HepG2 (cell line): ENCODE results near the gene RTN1. TPM values are rescaled to one million over a fixed set of nuclear protein-coding genes. Genes with fewer than 3 reads are reported as not detected.
A peak's percentile ranks its signal among the peaks of the same experiment; 100 is the strongest.

Experiments used
- CEBPZ ChIP-seq: IDR thresholded peaks from 2 replicates; pipeline ENCODE4 v1.6.1; 2012; ENCODE audit warnings: low read length, improper control_type of control experiment
- FOXJ3 ChIP-seq: sonication (generic); formaldehyde crosslinking; IDR thresholded peaks from 2 replicates; pipeline ENCODE4 v1.4.0; 2020; ENCODE audit warnings: missing genetic modification reagents, mild to moderate bottlenecking, borderline replicate concordance
- MAZ ChIP-seq, 2 experiments: sonication (generic) in 1 of 2; formaldehyde crosslinking in 1 of 2; IDR thresholded peaks; 2 replicates each; pipeline versions ENCODE4 v1.5.0 to v1.6.1; 2012 to 2020; ENCODE audit warnings: low read depth in 2 of 2, mild to moderate bottlenecking in 2 of 2, borderline replicate concordance in 1 of 2, improper control_type of control experiment in 1 of 2, low read length in 1 of 2, missing genetic modification reagents in 1 of 2, moderate library complexity in 1 of 2
- MIXL1 ChIP-seq: IDR thresholded peaks from 2 replicates; pipeline ENCODE4 v1.6.1; 2016
- RFXAP ChIP-seq: sonication (generic); formaldehyde crosslinking; IDR thresholded peaks from 2 replicates; pipeline ENCODE4 v1.4.0; 2020; ENCODE audit warnings: missing genetic modification reagents, borderline replicate concordance
- SALL1 ChIP-seq: sonication (generic); formaldehyde crosslinking; IDR thresholded peaks from 2 replicates; pipeline ENCODE4 v1.8.0; 2022; ENCODE audit warnings: mild to moderate bottlenecking, missing genetic modification reagents
- STAG1 ChIP-seq: sonication (generic); formaldehyde crosslinking; IDR thresholded peaks from 2 replicates; pipeline ENCODE4 v1.4.0; 2020; ENCODE audit warnings: missing genetic modification reagents
- ZHX1 ChIP-seq: sonication (generic); formaldehyde crosslinking; IDR thresholded peaks from 2 replicates; pipeline ENCODE4 v1.8.1; 2022; ENCODE audit warnings: low read depth, mild to moderate bottlenecking, missing genetic modification reagents
- ZNF574 ChIP-seq: sonication (generic); formaldehyde crosslinking; IDR thresholded peaks from 2 replicates; pipeline ENCODE4 v1.4.0; 2020; ENCODE audit warnings: missing genetic modification reagents
- polyA plus RNA-seq, 8 experiments: library from polyadenylated mRNA; depleted of rRNA in 3 of 8; stranded (reverse) in 7 of 8; unstranded in 1 of 8; fragments of >200 nt; fragmentation: Illumina TruSeq in 4 of 8; extraction: Trizol in 4 of 8; gene quantifications; 2 replicates each; pipeline versions ENCODE4 v1.2.1 to v1.2.3, GENCODE V29; 2011 to 2016; ENCODE audit warnings: low read depth in 4 of 8, missing spikeins in 1 of 8, mixed read lengths in 1 of 8; ENCODE audit not compliant: insufficient read depth in 1 of 8
- total RNA-seq, 5 experiments: library from RNA; depleted of rRNA; stranded (reverse); fragments of >200 nt; fragmentation: Illumina TruSeq; extraction: Trizol; gene quantifications; 2 replicates each; pipeline ENCODE4 v1.2.3, GENCODE V29; 2016; ENCODE audit warnings: low read depth in 1 of 5
- TF ChIP-seq, protein P1 (sequence below): IDR thresholded peaks from 2 replicates; pipeline ENCODE4 v1.6.1; 2016; ENCODE audit warnings: mild to moderate bottlenecking, missing biosample characterization, missing genetic modification reagents
- TF ChIP-seq, protein P2 (sequence below): sonication (generic); formaldehyde crosslinking; IDR thresholded peaks from 2 replicates; pipeline ENCODE4 v1.5.0; 2020; ENCODE audit warnings: mild to moderate bottlenecking, missing genetic modification reagents, moderate library complexity

The RTN1 gene
- total and polyA plus RNA-seq, 2 of the 13 experiments (the other 11 are each of a cell fraction or from before 2014, with no cell fraction given) = 0.04 to 0.18 TPM

DNA sequence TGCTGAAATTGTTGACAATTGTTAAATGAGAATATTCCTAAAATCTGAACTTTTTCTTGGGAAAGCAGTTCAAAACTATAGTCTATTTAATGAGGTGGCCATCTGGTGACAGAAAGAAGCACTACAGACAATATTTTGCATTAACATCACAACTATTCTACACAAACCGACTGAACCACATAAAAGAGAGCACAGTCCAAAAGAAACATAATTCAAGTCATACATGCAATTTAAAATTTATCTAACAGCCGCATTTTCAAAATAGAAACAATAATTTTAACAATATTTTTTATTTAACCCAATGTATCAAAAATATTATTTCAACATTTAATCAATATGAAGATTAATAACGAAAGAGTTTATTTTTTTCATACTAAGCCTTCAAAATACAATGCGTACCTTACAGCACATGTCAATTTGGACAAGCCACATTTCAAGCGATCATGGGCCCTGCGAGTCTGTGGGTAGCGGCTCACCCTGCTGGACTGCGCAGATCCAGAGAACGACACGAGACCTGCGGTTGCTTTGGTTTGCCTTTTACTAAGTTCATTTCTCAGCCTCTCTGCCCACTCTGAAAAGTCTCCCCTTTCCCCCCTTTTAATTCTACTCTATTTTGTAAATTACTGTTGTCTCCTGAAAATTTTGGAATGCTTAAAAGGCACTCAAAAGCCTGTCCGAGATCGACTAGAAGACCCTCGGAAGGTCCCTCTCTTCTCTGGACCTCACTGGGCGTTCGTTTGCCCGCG lies 48.4 kb upstream of the RTN1 start (continued):
- TF ChIP-seq CEBPZ (no peak), ZNF574 (CRISPR knock-in tag) (0 out of 2 replicates have a peak, but pooled peaks have one; percentile 22), ZHX1 (CRISPR knock-in tag) (no peak), STAG1 (peak; percentile 23; the same call in 1 of the 2 replicates), MIXL1 (CRISPR knock-in tag) (0 out of 2 replicates have a peak, but pooled peaks have one; percentile 35), FOXJ3 (CRISPR knock-in tag) (0 out of 2 replicates have a peak, but pooled peaks have one; percentile 27), MAZ (IDR thresholded peaks at IDR 0.05; ENCODE audit: borderline replicate concordance, low read depth, low read length) (no peak), MAZ (CRISPR knock-in tag; IDR thresholded peaks at IDR 0.05; ENCODE audit: low read depth) (0 out of 2 replicates have a peak, but pooled peaks have one; percentile 13), SALL1 (CRISPR knock-in tag) (0 out of 2 replicates have a peak, but pooled peaks have one; percentile 23), RFXAP (CRISPR knock-in tag) (0 out of 2 replicates have a peak, but pooled peaks have one; percentile 44)
- TF ChIP-seq, protein P1, sequence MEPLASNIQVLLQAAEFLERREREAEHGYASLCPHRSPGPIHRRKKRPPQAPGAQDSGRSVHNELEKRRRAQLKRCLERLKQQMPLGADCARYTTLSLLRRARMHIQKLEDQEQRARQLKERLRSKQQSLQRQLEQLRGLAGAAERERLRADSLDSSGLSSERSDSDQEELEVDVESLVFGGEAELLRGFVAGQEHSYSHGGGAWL (CRISPR knock-in tag) = 0 out of 2 replicates have a peak, but pooled peaks have one; percentile 27
- TF ChIP-seq, protein P2, sequence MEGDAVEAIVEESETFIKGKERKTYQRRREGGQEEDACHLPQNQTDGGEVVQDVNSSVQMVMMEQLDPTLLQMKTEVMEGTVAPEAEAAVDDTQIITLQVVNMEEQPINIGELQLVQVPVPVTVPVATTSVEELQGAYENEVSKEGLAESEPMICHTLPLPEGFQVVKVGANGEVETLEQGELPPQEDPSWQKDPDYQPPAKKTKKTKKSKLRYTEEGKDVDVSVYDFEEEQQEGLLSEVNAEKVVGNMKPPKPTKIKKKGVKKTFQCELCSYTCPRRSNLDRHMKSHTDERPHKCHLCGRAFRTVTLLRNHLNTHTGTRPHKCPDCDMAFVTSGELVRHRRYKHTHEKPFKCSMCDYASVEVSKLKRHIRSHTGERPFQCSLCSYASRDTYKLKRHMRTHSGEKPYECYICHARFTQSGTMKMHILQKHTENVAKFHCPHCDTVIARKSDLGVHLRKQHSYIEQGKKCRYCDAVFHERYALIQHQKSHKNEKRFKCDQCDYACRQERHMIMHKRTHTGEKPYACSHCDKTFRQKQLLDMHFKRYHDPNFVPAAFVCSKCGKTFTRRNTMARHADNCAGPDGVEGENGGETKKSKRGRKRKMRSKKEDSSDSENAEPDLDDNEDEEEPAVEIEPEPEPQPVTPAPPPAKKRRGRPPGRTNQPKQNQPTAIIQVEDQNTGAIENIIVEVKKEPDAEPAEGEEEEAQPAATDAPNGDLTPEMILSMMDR (CRISPR knock-in tag) = peak; percentile 45
